NCI-H2107 (cell line): ENCODE data around the gene OSBPL10.

Experiments used
- DNase-seq: peaks from one replicate; lab custom pipeline; 2025; lab: John Stamatoyannopoulos, UW

OSBPL10 gene

DNA sequence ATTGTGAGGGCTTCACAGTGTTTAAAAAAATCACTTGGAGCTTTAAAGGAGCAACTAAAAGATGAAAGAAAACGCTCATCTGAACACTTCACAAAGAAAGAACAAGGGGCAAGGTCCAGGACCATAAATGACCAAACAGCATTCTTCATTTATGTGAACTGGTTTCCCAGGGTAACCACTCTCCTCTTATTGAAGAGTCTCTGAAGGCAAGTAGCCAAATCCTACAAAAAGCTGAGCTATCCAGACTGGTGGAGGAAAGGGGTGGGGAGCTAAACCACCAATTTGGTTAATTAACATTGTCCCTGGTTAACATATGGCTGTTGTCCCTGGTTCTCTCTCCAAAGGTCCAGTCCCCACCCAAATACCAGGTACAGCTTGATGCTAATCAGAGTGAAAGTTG is 58.1 kb downstream of the OSBPL10 start:
- DNase-seq, result no peak

DNA sequence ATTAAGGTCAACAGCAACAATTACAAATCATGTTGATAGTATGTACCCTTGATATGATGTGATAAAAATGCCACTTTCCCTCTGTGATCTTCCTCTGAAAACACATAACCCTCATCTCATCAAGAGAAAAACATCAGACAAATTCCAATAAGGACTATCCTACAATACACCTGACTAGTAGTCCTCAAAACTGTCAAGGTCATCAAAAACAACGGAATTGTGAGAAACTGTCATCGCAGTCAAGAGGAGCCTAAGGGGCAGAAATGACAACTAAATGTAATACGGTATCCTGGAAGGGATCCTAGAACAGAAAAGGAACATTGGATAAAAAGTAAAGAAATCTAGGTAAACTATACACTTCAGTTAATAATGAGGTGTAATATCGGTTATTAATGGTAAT is 59.2 kb downstream of the OSBPL10 start:
- no peak for DNase-seq

DNA sequence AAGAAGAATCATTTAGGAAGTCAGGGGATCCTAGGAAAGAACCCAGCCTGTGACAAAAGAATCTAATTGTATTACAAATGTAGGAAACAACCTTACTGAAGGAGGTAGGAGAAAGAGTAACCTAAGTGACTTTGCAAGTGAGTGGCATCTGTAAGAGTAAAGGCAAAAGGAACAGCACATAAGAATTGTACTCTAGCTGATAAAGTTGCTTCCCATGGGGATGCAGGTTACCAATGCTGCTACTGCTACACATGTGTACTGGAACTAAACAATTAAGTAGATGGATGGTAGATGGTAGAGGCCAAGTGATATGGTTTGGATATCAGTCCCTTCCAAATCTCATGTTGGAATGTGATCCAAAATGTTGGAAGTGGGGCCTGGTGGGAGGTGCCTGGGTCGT is 60.8 kb downstream of the OSBPL10 start:
- DNase-seq, result no peak

DNA sequence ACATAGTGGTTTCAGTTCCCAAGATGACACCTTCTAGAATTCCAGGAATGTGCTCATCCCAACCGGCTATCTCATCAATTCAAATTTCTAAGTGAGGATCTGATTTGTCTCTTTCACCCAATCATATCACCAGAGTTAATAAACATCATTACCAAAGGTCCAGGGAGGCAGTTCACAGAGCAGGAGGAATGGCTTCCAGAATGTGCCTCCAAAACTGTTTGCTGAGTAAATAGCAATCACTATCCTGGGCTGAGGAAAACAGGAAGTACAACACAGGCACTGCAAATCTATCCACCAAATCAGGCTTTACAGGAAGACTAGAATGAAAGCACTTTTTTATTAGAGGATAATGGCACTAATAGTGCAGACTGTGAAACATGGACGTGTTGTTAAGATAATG is 61.5 kb downstream of the OSBPL10 start:
- DNase-seq, result no peak

DNA sequence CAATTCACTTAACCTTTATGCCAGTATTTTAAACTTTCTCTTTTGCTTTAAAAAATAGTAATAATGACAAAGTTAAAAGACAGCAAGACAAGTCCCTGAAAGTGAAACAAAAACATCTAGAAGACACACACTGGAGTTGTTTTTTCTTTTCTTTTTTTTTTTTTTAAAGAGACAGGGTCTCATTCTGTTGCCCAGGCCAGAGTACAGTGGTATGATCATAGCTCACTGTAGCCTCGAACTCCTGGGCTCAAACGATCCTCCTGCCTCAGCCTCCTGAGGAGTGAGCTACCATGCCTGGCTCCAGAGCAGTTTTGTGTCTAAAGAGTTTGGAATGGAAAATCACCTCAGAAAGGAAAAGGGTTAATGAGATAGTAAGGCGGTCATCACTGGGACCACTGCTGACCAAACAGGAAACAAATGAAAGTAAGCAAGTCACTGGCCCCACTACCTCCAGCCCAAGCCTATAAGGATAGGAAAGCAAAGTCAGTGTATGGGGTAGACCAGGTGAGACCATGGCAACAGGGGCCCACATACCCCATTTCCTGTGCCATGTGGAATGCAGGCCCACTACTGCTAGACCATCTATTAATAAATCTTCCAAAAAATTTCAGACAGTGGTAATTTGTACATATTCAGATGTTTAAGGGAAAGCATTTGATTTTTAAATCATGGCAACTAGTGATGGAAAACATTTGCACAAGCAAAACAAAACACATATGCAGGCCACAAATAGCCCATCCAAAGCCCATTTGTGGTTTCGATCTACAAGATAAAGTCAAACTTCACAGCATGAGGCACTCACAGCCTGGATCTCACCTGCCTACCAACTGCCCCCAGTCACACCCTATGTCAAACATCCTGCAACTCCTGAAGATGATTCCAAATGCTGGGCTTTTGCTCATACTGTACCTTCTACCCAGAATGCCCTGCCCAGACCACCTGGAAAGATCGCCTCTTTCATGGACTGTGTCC is 62.6 kb downstream of the OSBPL10 start:
- DNase-seq, result no peak

DNA sequence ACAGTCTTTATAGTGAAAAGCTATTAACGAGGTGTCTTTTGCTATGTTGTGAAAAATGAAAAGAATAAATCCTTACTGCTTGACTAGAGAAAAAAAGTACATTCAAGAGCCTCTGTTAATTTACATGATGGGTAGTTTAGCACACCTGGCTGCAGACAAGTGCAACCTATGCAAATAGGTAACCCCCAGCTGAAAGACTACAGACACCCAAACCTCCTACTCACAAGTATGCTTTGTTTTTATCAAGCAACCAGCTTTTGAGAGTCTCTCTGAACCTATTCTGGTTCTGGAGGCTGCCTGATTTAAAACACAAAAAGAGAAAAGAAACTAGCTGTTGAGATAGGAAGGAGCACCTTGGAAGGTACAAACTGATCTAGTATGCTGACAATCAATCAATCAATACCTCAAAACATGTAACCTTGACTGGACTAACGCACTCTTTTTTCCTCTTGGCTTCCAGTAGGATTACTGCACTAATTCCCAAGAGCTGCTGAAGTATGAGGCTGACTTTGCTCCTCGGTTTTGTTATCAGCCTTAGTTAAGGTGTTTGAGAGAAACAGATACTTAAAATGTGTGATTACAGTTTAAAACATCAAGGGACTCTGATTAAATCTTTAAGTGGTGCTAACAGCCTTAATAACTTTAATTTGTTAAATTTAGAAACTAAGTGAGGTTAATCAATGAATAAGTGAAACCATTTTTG is 63.6 kb downstream of the OSBPL10 start:
- DNase-seq, result no peak

DNA sequence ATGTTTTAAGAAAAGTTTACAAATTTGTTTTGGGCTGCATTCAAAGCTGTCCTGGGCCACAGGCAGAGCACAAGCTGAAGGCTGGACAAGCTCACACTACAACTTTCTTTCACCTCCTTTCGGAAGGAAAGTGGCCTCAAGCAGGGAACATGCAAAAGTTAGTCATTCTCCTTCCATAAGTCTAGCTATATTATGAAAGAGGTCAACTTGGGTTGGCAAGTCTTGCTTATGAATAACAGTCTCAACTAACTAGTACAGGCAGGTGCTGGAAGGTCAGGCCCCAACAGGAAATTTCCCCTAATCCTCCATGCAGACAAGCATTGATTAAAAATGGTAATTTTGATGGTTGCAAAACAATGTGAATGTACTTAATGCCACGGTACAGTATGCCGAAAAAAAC is 69.4 kb downstream of the OSBPL10 start:
- no peak for DNase-seq

DNA sequence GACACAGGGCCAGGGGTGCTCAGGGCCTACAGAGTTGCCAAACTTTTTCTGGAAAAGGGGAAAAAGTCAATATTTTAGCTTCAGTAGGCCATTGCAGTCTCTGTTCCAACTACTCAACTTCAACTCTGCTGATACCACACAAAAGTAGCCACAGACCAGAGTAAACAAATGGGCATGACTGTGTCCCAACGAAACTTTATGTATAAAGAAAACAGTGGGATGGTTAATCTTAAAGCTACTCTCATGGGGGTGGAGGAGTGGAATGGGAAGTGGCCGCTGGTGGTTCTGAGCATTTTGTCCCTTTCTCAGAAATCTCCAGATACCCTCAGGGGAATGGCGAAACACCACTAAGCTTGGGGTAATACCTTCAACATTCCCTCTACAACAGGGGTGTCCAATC is 69.9 kb downstream of the OSBPL10 start:
- DNase-seq, result no peak

DNA sequence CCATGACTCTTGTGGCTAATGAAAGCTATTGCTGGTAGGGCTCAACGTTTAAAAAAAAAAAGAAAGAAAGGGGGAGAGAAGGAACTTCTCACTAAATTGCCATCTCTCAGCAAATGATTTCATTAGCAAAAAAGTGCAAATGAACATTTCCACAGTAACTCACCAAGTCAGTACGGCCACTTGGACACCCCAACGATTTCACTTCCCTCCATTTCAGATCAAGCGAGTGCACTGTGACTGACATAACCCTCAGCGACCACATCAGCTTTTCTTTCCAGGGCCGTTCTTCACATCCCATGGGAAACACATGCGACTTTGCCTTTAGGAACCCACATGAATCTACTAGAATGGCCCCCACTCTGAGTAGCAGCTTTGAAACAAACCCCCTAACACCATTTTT is 71.6 kb downstream of the OSBPL10 start:
- no peak for DNase-seq

DNA sequence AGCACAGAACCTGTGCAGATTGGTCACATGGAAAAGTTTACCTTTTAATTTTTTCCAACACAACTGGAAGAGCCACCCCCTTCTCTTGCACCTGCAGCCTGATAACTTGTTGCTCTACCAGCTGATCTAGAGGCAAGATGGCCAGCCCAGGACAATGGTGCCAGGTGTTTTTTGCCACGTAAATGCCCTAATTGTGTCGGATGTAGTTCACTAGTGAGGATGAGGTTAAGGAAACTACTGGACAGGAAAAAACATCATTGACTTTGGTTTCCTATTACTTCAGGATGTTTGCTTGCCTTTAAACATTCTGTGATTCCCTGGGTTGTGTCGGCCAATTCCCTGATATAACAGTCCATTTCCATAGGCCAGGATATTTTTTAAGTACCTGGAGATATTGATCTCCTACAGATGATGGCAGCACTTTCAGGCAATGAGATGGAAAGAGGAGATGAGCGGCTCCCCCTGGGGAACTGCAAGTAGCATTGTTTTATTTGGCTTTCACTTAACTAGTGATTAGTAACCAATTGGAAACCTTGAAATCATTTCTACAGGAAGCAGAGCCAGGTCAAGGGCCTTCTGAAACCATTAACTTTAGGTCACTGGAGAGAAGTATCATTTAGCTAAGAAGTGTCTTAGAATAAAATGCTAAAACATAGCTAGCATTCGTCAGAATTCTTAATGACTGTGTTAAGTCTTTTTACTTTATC is 72.5 kb downstream of the OSBPL10 start:
- no peak for DNase-seq

DNA sequence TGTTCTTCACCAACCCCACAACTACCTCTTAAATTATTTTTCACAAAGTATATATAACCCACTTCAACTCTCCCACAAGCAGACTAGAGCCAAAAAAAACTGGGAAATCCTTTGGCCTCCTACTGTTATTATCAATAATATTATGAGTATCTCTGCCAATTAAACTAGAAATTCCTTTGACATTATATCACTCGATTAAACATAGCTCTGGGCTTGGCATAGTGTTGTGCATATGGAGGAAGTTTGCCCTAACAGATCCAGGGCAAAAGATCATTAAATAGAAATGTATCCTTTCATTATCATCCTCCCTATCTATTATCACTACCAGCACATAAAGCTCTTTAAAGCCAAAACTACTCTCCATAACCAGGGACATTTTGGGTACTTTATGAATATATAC is 74.9 kb downstream of the OSBPL10 start:
- no peak for DNase-seq

DNA sequence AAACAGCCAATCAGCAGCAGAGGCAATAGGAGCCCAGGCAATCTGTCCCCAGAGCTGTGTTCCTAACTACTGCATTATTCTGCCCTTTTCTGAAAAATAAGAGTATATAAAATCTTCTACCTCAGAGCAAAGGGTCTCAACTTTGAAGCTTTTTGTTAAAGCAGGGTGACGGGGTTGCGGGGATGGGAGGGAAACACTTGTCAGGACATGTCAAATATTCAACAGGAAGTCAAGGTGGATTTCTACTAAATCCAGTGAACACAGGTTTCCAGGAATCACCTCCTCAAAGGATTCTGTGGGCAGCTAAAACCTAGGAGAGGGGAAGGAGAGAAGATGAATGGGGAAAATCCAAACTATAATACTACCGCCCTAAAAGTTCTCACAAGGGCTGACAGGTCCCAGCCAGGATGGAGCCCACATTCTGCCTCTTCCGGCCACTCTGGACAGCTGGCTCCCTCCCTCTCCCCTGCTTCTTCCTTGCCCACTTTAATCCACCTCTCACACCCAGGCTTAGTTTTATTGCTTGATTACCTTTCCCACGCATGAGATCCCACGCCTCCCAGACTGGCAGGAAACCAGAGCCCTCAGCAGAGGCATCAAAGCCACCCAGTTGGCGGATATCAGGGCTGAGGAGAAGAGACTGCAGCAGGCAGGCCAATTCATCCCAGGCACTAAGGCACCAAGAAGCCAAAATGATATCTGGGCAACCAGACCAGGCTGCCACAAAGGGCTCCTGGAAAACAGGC is 77.2 kb downstream of the OSBPL10 start:
- no peak for DNase-seq

DNA sequence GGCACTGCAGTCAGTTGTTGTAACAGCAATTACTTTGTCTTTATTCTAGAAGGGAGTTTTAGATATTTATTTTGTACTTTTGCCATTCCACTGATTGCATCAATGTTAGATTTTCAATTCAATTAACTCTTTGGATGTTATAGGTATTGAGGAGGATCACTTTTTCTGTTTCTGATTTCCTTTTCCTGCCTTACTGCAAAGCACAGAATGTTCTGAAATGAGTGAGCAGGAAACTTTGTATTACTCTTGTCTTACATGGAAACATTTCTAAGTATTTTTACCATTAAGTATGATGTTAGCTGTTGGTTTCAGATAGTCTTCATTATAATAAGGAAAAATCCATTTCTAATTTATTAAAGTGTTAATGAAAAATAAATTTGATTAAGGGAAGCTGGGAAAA is 80.5 kb downstream of the OSBPL10 start:
- no peak for DNase-seq

DNA sequence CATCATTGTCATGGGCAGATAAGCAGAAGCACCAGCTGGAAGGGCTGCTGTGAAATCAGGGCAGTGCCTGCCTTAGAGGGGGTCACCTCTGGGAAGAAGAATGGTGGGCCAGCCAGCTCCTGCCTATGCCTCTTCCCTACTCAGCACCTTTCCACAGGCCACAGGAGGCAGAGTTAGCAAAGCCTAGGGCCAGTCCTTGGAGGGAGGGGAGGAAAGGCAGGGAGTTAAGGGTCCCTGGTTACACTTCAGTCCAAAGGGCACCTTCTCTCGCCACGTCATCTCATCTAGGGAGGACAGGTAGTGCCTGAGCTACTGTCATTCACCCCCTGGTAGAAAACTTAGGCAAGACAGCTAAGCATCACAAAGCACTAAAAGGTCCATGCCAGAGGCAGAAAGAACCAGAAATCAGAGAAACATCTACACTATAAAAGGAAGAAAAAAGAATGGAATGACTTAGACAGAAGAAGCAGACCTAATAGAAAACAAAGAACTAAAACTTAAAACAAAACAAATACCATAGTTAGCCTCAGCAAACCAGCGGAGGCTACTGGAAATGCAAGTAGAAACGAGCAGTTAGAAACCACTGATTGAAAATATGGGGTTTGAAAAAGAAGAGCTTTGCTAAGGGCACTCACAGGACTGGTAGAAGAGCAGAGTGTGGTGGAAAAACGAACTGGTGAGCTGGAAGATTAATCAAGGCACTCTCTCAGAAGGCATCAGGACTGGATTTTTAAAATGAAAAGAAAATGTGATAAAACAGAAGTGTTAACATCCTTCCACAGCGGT is 84.2 kb downstream of the OSBPL10 start:
- no peak for DNase-seq

DNA sequence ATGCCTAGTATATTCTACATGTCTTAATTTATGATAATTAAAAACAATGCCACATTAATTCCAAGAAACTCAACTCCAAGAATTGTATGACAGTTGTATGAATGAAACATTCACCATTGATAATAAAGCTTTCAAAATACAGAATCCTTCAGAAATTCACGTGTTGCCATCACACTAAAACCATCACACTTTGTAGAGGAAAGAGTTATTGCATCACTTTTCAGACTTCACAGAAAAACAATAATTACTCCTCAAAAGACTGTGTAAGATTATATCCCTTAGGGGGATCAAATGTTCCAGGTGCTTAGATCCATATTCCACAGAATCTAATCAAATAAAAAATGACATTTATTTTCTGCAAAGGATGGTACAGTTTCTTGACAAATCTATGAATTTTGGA is 85.0 kb downstream of the OSBPL10 start:
- no peak for DNase-seq

DNA sequence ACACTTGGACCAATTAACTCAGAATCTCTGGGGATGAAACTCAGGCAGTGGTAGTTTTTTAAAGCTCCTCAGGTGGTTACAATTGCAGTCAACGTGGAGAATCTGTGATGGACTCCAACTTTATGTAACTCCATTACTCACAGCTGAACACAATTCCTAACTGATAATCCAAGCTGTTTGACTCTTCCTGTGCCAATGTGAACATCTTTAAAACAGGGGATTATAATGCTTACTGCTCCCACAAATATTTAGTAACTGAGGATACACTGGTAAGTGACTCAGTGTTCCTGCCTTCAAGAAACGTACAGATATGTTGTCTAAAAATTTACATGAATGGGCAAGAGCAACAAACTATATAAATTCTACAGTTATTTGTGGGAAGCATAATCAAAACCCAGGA is 85.6 kb downstream of the OSBPL10 start:
- no peak for DNase-seq

DNA sequence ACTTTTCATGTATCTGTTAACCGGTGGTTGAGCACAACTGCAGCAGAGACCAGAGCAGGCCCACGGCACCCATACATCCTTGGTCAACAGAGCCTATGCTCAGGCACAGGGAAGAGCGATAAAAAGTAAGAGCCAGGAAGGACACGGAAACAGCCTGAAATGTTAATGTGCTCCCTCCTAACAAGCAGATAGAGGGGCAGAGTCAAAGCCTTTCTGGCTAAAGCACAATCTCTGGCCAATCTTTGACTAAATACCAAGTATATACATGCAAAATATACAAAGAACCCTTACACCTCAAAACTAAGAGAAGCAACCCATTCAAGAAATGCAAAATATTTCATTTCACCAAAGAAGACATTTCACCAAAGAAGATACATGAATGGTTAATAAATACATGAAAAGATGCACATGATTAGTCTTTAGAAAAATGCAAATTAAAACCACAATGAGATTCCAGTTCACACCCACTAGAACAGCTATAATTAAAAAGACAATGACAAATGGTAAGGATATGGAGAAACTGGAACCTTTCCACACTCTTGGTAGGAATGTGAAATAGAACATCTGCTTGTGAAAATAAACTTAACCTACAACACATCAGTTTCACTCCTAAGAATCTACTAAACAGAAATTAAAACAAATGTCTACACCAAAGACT is 88.0 kb downstream of the OSBPL10 start:
- DNase-seq, result no peak

DNA sequence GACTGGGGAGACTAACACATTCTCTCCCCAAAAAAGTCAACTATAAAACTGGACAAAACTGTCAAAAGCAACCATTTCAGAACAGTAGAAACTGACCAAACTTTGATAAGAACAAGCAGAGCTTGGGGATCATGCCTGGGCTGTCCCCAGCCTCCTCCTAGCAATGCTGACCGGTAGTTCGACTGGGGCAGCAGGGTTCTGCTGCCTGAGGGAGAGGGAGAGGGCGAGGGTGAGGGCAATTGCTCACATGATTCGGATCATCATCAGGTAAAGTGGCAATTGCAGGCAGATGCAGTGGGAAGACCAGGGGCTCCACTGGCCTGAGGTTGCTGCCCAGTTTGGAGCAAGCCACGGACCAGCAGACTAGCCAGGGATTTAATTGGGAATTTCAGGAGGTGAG is 88.6 kb downstream of the OSBPL10 start:
- DNase-seq, result no peak

DNA sequence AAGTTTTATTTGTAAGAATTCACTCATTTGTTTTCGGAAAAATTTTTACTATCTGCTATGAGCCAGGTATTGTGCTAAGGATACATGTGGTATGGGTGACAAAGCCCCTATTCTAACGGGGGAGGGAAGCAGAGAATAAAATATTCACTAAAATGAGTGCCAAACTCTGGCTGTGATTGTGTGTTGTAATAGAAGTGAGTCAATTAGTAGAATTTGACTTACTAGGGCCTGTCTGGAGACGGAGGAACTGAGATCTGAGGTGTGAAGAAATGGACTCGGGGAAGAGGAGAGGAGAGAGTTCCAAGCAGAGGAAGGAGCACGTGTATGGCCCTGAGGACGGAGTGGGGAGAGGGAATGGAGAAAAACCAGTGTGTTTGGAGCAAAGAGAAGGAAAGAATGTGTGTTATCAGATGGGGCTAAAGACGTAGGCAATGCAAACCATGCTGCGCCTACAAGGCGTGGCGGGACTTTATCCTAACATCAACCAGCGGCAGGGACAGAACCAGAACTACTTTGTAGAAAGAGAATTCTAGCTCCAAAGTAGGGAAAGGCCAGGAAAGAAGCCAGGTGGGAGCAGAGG is 89.1 kb downstream of the OSBPL10 start:
- DNase-seq, result no peak

DNA sequence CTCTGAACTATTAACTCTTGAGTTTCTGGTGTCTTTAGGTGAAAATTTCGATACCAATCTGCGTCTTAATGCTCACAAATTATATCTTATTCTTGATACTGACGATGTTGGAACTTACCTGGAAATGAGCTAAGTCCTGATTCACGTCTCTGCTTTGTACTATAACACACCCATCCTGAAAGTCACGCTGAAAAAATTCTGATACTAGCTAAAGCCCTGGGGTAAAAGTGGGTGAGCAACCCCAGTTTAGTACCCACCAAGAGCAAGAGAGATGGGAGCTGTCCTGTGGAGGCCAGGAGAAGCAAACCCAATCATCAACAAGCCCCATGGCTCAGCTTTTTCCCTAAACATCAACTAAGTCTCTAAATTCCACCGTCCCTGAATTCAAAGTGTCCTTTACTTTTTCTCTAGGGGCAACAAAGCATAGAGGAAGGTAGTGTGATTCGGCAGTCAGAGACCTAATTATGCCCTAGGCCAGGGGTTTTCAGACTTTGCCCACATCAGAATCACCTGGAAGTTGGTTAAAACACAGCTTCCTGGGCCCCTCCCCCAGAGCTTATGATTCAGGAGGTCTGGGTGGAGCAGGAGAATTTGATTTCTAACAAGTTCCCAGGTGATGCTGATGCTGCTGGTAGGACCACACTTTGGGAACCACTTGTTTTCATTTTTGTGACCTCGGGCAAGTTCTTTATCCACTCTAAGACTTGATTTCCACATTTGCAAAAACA is 90.2 kb downstream of the OSBPL10 start:
- no peak for DNase-seq
